Trophoblast cell (in vitro differentiated cells and primary cell): Measurements from ENCODE around the gene UBA6.
A peak's percentile ranks its signal among the peaks of the same experiment; 100 is the strongest.
"Not testable (repeated sequence)": the region's sequence is repeated elsewhere in the genome, so short reads cannot be mapped to it uniquely, and the experiment has no call there.

Experiments used
- DNase-seq, 2 donors: peaks; one replicate each; pipeline ENCODE4 v3.0.0-alpha.2; 2016
- H2AFZ ChIP-seq: 2 replicates; pipeline ENCODE4 v1.6.1; 2013; ENCODE audit warnings: low read length, moderate library complexity, mild to moderate bottlenecking; ENCODE audit not compliant: insufficient read depth, poor library complexity
- H2AK5ac ChIP-seq: 2 replicates; pipeline ENCODE4 v1.6.1; 2013; ENCODE audit warnings: mild to moderate bottlenecking, low read length
- H2BK120ac ChIP-seq: 2 replicates; pipeline ENCODE4 v1.6.1; 2013; ENCODE audit warnings: low read length, mild to moderate bottlenecking, moderate library complexity; ENCODE audit not compliant: insufficient read depth, poor library complexity
- H2BK12ac ChIP-seq: 2 replicates; pipeline ENCODE4 v1.6.1; 2013; ENCODE audit warnings: mild to moderate bottlenecking, low read length, moderate library complexity
- H2BK5ac ChIP-seq: 2 replicates; pipeline ENCODE4 v1.6.1; 2013; ENCODE audit warnings: low read length, low read depth, moderate library complexity, mild to moderate bottlenecking; ENCODE audit not compliant: poor library complexity
- H3K14ac ChIP-seq: 2 replicates; pipeline ENCODE4 v1.6.1; 2013; ENCODE audit warnings: mild to moderate bottlenecking, low read length
- H3K18ac ChIP-seq: 2 replicates; pipeline ENCODE4 v1.6.1; 2013; ENCODE audit warnings: mild to moderate bottlenecking, low read length
- H3K23ac ChIP-seq: 2 replicates; pipeline ENCODE4 v1.6.1; 2013; ENCODE audit warnings: low read length
- H3K27ac ChIP-seq: 2 replicates; pipeline ENCODE4 v1.5.1; 2013; ENCODE audit warnings: low read depth, mild to moderate bottlenecking, inconsistent platforms, low read length, moderate library complexity
- H3K27me3 ChIP-seq: 2 replicates; pipeline ENCODE4 v1.6.1; 2013; ENCODE audit warnings: inconsistent platforms, mild to moderate bottlenecking, low read length, moderate library complexity; ENCODE audit not compliant: insufficient read depth
- H3K36me3 ChIP-seq, 2 experiments: 1 replicate in 1 of 2; 2 replicates in 1 of 2; pipeline ENCODE4 v1.6.1; 2013; ENCODE audit warnings: low read length in 2 of 2, mild to moderate bottlenecking in 2 of 2, moderate library complexity in 1 of 2; ENCODE audit not compliant: insufficient read depth in 2 of 2, control insufficient read depth in 1 of 2
- H3K4ac ChIP-seq: 2 replicates; pipeline ENCODE4 v1.6.1; 2013; ENCODE audit warnings: low read depth, mild to moderate bottlenecking, low read length, moderate library complexity
- H3K4me1 ChIP-seq, 2 experiments: 1 replicate in 1 of 2; 2 replicates in 1 of 2; pipeline ENCODE4 v1.6.1; 2013; ENCODE audit warnings: low read length in 2 of 2, mild to moderate bottlenecking in 2 of 2, moderate library complexity in 1 of 2; ENCODE audit not compliant: insufficient read depth in 2 of 2, control insufficient read depth in 1 of 2
- H3K4me2 ChIP-seq: 2 replicates; pipeline ENCODE4 v1.6.1; 2013; ENCODE audit warnings: inconsistent platforms, mild to moderate bottlenecking, low read length, moderate library complexity
- H3K4me3 ChIP-seq: 2 replicates; pipeline ENCODE4 v1.5.1; 2013; ENCODE audit warnings: mild to moderate bottlenecking, low read depth, low read length, inconsistent platforms
- H3K79me1 ChIP-seq: one replicate; pipeline ENCODE4 v1.6.1; 2013; ENCODE audit warnings: low read length
- H3K79me2 ChIP-seq: 2 replicates; pipeline ENCODE4 v1.6.1; 2013; ENCODE audit warnings: low read length, mild to moderate bottlenecking; ENCODE audit not compliant: control insufficient read depth, insufficient read depth, poor library complexity
- H3K9ac ChIP-seq: 2 replicates; pipeline ENCODE4 v1.6.1; 2013; ENCODE audit warnings: mild to moderate bottlenecking, low read length
- H3K9me3 ChIP-seq: 2 replicates; pipeline ENCODE4 v1.6.1; 2013; ENCODE audit warnings: low read depth, mild to moderate bottlenecking, control low read depth, inconsistent platforms, low read length; ENCODE audit not compliant: insufficient read depth
- H4K12ac ChIP-seq: 2 replicates; pipeline ENCODE4 v1.6.1; 2013; ENCODE audit warnings: low read depth, mild to moderate bottlenecking, low read length, moderate library complexity
- H4K8ac ChIP-seq: 2 replicates; pipeline ENCODE4 v1.6.1; 2013; ENCODE audit warnings: low read depth, mild to moderate bottlenecking, low read length, moderate library complexity
- H4K91ac ChIP-seq: one replicate; pipeline ENCODE4 v1.6.1; 2013; ENCODE audit warnings: low read depth, mild to moderate bottlenecking, low read length, moderate library complexity
- WGBS: extraction: QIAGEN DNeasy Blood & Tissue Kit; methylation state at CpG from one replicate; pipeline ENCODE4 v1.1.7; 2013; ENCODE audit warnings: missing lambda C conversion rate; ENCODE audit not compliant: insufficient read length, insufficient coverage; ENCODE audit errors: extremely low coverage; 5-methylcytosine and 5-hydroxymethylcytosine counted together

The UBA6 gene

DNA sequence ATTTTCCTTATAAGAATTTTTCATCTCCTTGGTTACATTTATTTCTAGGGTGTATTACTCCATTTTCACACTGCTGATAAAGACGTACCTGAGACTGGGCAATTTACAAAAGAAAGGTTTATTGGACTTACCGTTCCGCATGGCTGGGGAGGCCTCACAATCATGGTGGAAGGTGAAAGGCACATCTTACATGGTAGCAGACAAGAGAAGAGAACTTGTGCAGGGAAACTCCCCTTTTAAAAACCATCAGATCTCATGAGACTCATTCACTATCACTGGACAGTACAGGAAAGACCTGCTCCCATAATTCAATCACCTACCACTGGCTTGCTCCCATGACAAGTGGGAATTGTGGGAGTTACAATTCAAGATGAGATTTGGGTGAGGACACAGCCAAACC lies 5.7 kb upstream of the UBA6 start:
- not testable (repeated sequence) for DNase-seq, H3K79me1 ChIP-seq, H2BK12ac ChIP-seq, H3K4me1 ChIP-seq, H3K27ac ChIP-seq, H3K9me3 ChIP-seq, H3K9ac ChIP-seq, H4K91ac ChIP-seq, H3K27me3 ChIP-seq, H2AFZ ChIP-seq, H3K4me2 ChIP-seq, H3K36me3 ChIP-seq, H3K18ac ChIP-seq, H2AK5ac ChIP-seq, H2BK5ac ChIP-seq, H3K79me2 ChIP-seq, H3K4me3 ChIP-seq, H3K4ac ChIP-seq, H3K23ac ChIP-seq, H2BK120ac ChIP-seq, H3K14ac ChIP-seq, H4K8ac ChIP-seq, H4K12ac ChIP-seq
- no CpG with 5 or more reads among the region's 3 CpGs for WGBS

- DNase-seq: no peak
- H3K79me2 ChIP-seq: peaks cover 5% of the 10 kb centered on the region
- no peak overlapping the region for H3K4me2 ChIP-seq
- no peak overlapping the region for H4K8ac ChIP-seq
- WGBS: no CpG with 5 or more reads among the region's 2 CpGs
- no peaks in the 10 kb centered on the region for H3K4me1 ChIP-seq
- H3K4ac ChIP-seq: no peak overlapping the region
- H3K14ac ChIP-seq: no peak overlapping the region
- H3K18ac ChIP-seq: no peak overlapping the region
- no peak overlapping the region for H3K4me3 ChIP-seq
- H4K91ac ChIP-seq: no peak overlapping the region
- H3K36me3 ChIP-seq: no peaks in the 10 kb centered on the region
- H3K23ac ChIP-seq: no peak overlapping the region
- H3K9me3 ChIP-seq: no peaks in the 10 kb centered on the region
- H2AFZ ChIP-seq: no peak overlapping the region
- no peak overlapping the region for H4K12ac ChIP-seq
- H3K27ac ChIP-seq: no peak overlapping the region
- H2AK5ac ChIP-seq: no peak overlapping the region
- H3K79me1 ChIP-seq: peaks cover 5% of the 10 kb centered on the region
- no peak overlapping the region for H2BK120ac ChIP-seq
- H3K27me3 ChIP-seq: no peaks in the 10 kb centered on the region
- no peak overlapping the region for H2BK5ac ChIP-seq
- no peak overlapping the region for H3K9ac ChIP-seq
- no peak overlapping the region for H2BK12ac ChIP-seq
These were observed 3.9 kb upstream of the UBA6 start for GRCh38 chr4:67704843-67705242.

DNA sequence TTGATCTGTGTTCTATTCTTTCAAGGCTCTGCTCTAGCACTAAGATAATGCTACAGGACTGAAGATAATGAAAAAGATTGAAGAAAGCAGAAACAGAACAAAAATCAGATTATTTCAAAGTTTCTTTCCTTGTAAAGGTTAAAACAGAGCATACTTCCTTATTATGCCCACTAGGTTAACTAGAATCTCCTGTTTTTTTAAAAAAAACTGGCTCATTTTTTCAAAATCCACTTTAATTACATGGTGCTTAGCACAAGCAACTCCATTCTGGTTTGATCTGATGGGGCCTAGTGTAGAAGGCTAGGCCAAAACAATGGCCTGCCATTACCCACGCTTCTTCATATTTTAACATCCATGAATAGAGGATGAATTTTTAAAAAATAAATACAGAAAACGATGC lies 1.2 kb upstream of the UBA6 start:
- no peak overlapping the region for H4K91ac ChIP-seq
- H2AFZ ChIP-seq: no peak overlapping the region
- no peak overlapping the region for H3K27ac ChIP-seq
- no peak for DNase-seq
- H3K79me2 ChIP-seq: peaks cover 7% of the 10 kb centered on the region
- peaks cover 5% of the 10 kb centered on the region for H3K79me1 ChIP-seq
- no peak overlapping the region for H3K23ac ChIP-seq
- H2AK5ac ChIP-seq: no peak overlapping the region
- H3K4me1 ChIP-seq: peaks cover 2 to 3% of the 10 kb centered on the region in 2 experiments
- no peak overlapping the region for H2BK12ac ChIP-seq
- H3K14ac ChIP-seq: no peak overlapping the region
- no peak overlapping the region for H2BK120ac ChIP-seq
- H3K9ac ChIP-seq: no peak overlapping the region
- H3K18ac ChIP-seq: no peak overlapping the region
- no peak overlapping the region for H3K4me2 ChIP-seq
- no peaks in the 10 kb centered on the region for H3K36me3 ChIP-seq
- no peak overlapping the region for H4K8ac ChIP-seq
- H3K9me3 ChIP-seq: no peaks in the 10 kb centered on the region
- H4K12ac ChIP-seq: no peak overlapping the region
- H3K27me3 ChIP-seq: no peaks in the 10 kb centered on the region
- no peak overlapping the region for H3K4ac ChIP-seq
- WGBS: no CpG with 5 or more reads among the region's 2 CpGs
- H2BK5ac ChIP-seq: no peak overlapping the region
- no peak overlapping the region for H3K4me3 ChIP-seq

GRCh38 chr4:67701517-67701850 lies 529 bp upstream of the UBA6 start:
- no peak overlapping the region for H3K27ac ChIP-seq
- H2BK5ac ChIP-seq: no peak overlapping the region
- peak overlapping the region; percentile 33 for H4K8ac ChIP-seq
- H3K9ac ChIP-seq: no peak overlapping the region
- H3K79me2 ChIP-seq: peaks cover 7% of the 10 kb centered on the region
- H3K4me1 ChIP-seq: peaks cover 2 to 3% of the 10 kb centered on the region in 2 experiments
- peak overlapping the region; percentile 54 for H3K4me2 ChIP-seq
- DNase-seq: no peak
- H3K23ac ChIP-seq: no peak overlapping the region
- no peaks in the 10 kb centered on the region for H3K9me3 ChIP-seq
- no peak overlapping the region for H4K91ac ChIP-seq
- H2AK5ac ChIP-seq: no peak overlapping the region
- H3K36me3 ChIP-seq: peaks cover 0 to 3% of the 10 kb centered on the region in 2 experiments
- H2BK12ac ChIP-seq: no peak overlapping the region
- H2BK120ac ChIP-seq: no peak overlapping the region
- H3K4ac ChIP-seq: no peak overlapping the region
- H3K14ac ChIP-seq: no peak overlapping the region
- peaks cover 5% of the 10 kb centered on the region for H3K79me1 ChIP-seq
- WGBS: no CpG with 5 or more reads among the region's 4 CpGs
- no peak overlapping the region for H2AFZ ChIP-seq
- no peak overlapping the region for H3K18ac ChIP-seq
- no peaks in the 10 kb centered on the region for H3K27me3 ChIP-seq
- no peak overlapping the region for H3K4me3 ChIP-seq
- no peak overlapping the region for H4K12ac ChIP-seq
